ENCODE results near the gene CDC26.
"Not testable (repeated sequence)": the region's sequence is repeated elsewhere in the genome, so short reads cannot be mapped to it uniquely, and the experiment has no call there.

CDC26 gene

DNA sequence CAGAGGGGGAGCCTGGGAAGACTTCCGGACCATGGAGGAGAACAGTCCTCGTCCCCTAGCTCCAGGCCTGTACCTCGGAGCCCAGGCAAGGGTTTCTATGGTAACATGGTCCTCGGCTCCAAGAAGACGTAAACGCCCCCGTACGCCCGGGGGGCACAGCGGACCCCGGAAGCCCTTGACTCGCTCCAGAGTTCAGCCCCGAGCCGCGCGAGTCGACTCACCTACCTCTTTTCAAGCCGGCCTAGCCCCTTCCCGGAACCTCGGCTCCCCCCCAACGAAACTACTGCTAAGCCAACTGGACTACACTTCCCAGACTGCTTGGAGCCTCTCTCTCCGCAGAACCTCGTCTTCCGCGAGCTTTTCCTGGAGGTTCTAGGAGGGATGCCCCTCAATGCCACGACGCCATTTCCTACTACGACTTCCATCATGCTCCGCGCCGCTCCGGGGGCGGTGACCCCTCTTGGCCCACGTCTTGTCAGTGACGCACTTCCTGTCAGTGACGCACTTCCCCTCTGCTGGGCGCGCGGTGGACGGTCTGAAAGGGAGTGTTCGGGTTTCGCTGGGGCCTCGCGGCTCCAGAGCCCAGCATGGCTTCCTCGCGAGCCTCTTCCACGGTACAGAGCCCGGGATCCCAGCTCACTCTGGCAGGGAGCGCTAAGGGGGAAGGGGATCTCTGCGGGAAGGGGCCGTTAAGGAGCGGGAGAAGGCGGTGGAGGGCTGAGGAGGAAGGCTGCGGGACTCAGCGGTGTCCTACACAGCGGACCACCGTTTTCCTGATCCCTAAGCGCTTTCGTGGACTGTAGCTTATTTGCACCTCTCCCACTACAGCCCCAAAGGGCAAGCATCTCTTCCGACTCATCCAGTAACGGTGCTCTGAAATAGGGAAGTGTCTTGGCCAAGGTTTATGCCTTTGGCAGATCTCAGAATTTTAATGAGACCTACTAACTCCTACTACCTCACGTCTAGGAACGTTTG is at the start of gene CDC26, which contains the start of gene PRPF4:
CDC26 (minus strand) TSS at position 416 of the 975 bp plus-strand sequence. CDS start 3,065 bp downstream, outside the sequence.
PRPF4 (plus strand) TSS at position 502 of the 975 bp plus-strand sequence; CDS start at position 588, 86 bp downstream.
- DNase-seq (ENCODE audit: low spot score), result peak; percentile 97

DNA sequence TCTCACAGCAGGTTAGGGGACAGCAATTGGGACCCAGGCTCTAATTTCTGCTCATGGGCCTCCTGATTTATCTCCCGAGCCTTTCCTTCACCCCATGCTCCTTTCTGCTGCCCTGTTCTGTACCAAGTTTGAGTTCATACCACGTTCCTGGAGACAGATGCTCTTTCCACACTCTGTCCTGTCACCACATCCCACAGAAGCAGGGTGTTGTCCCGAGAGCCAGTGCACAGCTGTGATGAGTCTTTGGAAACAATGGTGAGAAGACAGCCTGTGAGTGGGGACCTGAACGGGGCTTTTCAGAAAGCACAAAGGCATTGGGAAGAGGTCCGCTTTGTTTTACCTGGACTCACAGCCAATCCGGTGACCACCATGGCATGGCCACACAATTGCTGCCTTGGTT is 47.3 kb upstream of the CDC26 start:
- no peak for DNase-seq (ENCODE audit: low spot score)

DNA sequence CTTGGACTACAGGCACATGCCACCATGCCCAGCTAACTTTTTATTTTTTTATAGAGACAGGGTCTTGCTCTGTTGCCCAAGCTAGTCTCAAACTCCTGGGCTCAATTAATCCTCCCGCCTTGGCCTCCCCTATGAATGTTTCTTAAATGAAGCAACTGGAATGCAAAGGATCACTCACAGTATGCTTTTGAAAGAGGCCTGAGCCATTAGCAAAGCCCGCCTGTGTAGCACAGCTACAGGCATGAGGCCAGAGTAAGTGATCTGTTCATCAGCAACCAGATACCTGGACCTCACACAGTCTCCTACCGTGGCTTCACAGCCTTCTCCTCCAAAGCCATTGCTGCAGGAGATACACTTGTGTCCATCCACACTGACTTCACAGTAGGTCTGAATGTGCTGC is 44.7 kb upstream of the CDC26 start:
- DNase-seq (ENCODE audit: low spot score), result no peak

DNA sequence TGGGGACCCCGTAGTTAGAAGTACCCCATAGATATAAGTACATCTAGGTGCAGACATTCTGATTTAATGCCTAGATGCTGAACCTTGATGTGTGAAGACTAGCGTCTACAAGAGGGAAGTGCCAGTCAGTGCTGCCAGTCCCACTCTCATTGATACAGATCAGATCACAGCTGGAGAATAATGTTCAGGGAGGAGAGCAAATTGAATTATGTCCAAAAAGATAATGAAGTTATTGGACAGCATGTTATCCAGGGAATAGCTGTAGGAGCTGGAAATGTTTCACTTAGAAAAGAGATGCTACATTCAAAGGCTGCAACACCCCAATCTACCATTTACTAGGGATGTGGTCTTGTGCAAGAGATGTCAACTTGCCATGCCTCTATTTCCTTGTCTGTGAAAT is 43.7 kb upstream of the CDC26 start:
- no peak for DNase-seq (ENCODE audit: low spot score)

DNA sequence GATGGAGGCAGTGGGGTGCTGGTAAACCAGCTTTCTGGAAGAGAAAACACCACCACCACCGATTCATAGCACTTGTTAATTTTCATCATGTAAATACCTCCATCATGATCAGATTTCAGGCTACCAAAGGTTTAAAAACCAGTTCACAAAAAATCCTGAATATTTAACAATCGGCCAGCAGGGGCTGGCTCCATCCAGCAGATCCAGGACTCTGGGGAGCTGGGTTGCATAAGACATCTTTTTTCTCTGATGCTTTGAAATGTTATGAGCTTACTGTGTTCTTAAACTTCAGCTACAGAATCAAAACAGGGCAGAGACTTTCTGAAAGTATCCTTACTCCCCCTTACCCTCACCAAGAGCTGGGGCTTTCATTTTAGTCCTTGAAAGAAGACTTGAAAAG is 42.4 kb upstream of the CDC26 start:
- no peak for DNase-seq (ENCODE audit: low spot score)

DNA sequence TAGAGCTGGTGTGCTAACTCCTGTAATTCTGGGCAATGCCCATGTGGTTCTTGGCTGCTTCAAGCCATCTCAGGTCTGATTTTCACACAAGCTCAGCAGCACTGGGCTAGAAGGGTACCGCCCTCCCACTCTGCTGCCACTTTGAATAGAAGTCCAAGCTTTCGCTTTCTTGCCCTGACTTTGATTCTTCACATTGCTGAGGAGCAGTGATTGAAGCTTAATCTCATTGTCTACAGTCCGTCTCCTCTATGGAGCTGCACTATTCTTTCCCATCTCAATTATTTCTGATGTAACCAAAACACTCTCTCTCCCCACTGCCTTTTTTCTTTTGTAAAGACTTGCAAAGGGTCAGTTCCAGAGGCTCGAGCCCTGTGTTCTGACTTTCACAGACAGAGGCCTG is 40.7 kb upstream of the CDC26 start:
- DNase-seq (ENCODE audit: low spot score), result no peak

DNA sequence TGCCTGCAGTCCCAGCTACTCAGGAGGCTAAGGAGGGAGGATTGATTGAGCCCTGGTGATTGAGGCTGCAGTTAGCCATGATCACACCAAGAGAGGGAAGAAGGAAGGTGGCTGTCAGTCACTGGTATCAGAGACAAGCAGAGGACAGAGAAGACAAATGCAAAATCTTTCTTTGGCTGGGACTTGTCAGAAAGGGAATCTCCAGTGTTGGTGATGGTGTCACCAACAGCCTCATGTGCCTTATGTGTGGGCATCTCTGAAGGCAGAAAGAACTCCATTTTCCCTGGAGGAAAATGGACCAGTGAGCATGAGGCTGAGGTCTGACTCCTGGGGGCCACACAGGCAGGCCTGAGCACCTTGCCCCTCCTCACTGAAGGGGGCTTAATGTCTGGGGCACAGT is 39.9 kb upstream of the CDC26 start:
- DNase-seq (ENCODE audit: low spot score), result no peak

DNA sequence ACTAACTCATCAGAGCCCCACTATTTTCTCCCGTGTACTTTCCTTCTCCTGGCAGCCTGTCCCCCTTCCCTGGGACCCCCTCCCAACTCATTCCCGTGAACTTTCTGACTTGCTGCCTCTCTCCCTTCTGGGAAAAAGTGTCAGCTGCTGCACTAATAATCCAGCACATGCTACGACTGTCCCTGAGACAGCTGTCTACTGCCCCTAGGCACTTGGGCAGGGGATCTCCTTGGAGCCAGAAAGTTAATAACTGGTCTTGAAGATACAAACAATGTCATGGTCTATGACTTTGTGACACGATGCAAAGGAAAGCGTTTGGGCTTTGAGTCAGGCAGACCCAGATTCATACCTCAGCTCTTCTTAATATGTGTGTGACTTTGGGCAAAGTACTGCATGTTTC is 37.9 kb upstream of the CDC26 start:
- DNase-seq (ENCODE audit: low spot score), result no peak

DNA sequence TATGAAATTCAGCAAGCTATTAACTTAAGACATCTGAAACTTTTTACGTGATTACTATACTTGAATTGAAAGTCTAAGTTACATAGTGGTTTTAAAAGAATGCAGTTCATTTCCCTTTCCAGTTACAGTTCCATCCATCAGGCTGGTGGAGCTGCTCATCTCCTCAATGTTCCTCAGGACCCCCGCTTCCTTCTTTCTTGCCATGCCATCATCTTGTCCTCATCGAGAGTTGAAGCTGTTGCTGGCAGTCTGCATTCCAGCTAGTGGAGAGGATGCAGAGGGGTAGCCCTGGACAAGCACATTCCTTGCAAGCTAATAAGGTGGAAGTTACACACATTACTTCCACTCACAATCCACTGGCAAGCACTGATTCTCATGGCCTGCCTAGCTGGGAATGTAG is 36.6 kb upstream of the CDC26 start:
- no peak for DNase-seq (ENCODE audit: low spot score)

DNA sequence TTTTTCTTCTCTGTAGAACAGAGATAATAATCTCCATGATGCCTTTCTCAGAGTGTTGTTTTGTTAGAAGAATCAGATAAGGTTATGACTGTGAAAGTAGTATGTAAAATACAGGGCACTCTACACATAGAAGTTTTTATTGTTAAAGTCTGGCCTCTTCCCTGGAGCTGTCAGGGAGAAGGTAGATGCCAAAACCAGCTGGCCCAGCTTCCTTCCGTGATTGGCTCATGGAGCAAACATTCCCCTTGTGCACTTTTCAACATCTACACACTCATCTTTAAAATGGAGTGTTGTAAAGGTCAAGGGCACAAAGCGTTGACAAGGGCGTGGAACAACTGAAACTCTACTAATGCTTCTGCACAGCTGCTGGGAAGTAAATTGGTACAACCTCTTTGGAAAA is 35.2 kb upstream of the CDC26 start:
- no peak for DNase-seq (ENCODE audit: low spot score)

DNA sequence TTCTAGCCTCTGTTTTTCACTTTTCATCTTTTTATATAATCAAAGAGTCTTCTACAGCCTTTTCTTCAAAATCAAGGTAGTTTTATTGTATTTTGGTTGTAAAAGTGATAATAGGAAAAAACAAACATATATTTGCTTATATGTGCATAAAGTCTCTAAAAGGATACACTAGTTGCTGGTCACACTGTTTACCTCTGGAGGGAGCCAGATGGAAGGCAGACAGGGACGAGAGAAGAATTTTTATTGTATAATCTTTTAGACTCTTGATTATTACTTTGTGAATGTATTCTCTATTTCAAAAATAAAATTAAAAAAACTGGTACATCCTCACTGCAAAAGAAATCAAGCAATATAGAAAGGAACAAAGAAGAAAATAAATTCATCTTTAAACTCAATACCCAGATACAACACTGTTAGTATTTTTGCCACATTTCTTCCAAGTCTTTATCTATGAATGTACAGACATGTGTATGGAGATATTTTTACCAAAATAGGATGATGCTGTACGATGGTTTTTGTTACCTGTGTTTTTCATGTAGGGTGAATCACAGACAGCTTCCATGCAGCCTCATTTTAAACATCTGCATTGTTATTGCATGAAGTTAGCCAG is 33.9 kb upstream of the CDC26 start:
- peak; percentile 47 for DNase-seq (ENCODE audit: low spot score)

DNA sequence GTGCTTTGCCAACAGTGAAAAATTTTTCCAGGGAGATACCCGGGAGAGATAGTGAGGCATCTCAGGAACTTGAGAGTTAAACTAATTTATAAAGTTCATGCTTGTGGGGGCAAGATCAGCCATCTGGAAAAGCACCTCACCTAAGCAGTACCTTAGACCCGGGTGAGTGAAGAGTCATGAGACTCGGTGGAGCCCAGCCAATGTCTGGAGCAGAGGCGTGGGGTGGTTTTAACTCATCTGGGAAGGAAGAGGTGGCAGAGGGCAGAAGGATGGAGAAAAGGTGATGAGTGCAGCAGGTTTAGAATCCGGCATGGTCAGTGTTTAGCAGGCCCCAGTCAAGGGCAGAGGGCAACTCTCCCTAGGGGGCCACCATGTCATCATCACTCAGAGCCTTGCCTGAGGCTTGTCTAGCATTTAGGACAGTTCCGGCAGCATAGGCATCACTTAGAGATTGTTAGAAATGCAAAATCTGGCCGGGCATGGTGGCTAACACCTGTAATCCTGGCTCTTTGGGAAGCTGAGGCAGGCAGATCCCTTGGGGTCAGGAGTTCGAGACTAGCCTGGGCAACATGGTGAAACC is 32.1 kb upstream of the CDC26 start:
- DNase-seq (ENCODE audit: low spot score), result no peak

DNA sequence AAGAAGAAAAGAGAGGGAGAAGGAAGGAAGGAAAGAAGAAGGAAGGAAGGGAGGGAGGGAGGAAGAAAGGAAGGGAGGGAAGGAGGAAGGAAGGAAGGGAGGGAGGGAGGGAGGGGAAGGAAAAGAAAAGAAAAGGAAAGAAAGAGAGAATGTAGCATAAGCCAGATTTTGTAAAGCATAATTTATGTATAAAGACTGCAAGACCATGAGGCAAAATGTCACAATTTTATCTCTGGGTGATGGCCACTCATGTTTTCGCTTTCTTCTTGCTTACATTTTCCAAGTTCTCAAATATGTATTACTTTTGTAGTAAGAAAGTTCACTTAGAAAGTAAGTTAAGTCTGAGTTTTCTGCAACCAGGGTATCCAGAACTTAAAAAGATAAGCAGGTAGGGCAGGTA is 31.2 kb upstream of the CDC26 start:
- no peak for DNase-seq (ENCODE audit: low spot score)

DNA sequence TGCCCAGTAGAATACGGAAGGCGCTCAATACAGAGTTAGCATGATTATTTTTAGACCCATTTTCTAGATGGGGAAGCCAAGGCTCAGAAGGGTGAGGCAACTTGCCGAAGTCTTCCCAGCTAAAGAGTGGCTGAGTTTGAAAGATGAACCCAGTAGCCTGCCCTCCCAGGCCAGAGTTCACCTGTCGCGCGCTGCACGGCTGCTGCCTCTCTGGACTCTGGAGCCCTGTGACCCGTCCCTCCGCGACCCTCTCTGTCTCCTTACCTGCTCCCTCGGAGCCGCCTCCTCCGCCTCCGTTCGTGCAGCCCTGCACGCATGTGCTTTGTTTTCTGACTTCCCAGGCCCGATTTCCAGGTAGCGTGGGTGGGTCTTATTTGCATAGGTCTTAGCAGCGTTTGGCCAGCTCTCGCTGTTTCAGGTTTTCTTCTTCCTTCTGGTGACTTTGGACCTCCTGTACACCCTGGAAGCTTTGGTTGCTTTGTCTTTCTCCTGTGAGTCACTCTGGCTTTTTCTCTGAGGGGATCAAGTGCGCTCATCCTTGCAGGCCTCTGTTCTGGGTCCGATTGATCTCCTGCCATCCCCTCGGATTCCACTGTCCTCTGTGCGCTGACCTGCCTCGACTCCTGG is 27.5 kb upstream of the CDC26 start, which contains the start of gene RNF183:
RNF183 (minus strand) TSS at position 585 of the 627 bp plus-strand sequence. CDS start 5,192 bp downstream, outside the sequence.
- no peak for DNase-seq (ENCODE audit: low spot score)

DNA sequence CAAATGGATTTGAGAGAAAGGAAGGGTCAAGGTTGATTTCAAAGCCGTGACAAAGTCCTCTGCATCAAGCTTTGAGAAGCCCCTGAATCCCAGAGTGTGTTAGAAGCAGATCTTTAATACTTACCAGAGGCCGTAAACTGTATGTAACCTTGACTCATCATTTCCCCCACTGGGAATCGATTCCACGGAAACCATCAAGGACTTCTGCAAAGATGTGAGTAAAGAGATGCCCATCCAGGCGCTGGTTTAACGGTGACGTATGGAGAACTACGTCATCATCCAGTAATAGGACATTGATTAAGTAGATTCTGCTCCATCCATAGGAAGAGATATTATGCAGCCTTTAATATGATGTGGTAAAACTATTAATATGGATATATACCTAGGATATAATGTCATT is 26.2 kb upstream of the CDC26 start:
- no peak for DNase-seq (ENCODE audit: low spot score)

DNA sequence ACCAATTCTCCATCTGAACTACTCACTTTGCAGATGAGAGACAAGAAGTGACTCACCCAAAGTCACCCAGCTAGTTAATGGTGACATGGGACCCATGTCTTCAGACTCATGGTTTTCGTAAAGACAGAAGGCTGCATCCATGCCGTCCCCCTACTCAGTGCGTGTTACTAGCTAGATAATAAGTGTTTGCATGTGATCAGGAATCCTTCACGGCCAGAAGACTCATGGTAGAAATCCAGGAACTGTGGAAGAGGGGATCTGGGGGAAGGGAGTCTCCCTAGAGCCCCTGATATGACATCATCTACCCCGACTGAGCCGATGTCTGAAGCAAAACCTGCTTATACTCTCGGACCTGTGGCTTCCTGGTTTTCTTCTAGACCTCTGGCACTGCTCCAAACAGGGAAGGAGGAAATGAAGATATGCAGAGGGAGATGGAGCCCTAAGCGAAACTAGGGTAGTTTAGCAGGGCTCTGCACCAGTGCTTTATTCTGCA is 24.5 kb upstream of the CDC26 start:
- DNase-seq (ENCODE audit: low spot score), result peak; percentile 13

DNA sequence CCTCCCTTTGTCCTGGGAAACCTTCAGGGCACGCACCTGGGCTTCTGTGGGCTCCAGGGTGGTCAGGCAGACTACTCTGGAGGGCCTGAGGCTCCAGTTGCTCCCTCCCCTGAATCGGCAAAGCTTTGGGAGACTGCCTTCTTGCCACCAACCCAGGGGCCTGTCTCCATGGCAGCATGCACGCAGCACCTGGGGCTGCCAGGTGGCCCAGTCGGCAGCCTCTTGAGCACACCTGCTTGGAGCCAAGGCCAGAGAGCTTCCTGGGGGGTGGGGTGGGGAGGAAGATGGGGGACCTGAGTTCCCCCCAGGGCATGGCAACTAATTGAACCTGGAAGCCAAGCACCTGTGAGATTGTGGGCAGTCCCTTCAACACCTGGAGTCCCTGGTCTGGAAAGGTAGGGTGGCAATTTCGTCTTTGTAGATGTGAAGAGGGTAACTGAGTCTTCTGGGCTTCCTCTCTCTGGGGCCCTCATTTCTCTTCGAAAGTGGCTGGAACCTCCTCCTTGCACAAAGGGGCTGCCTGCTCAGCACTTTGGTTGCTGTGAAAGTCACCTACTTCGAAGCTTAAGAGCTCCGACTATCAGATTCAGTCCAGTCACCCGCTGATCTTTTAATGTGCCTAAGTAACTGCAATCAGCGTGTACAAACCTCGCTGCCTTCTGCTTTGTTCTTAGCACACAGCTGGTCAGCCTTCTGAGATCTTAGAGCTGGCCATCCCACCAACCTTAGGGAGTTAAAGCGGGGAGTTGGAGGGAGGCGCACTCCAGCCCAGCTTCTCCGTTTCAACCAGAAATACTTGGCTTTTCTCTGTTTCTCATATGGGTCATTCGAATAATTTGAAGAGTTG is 23.8 kb upstream of the CDC26 start:
- no peak for DNase-seq (ENCODE audit: low spot score)

DNA sequence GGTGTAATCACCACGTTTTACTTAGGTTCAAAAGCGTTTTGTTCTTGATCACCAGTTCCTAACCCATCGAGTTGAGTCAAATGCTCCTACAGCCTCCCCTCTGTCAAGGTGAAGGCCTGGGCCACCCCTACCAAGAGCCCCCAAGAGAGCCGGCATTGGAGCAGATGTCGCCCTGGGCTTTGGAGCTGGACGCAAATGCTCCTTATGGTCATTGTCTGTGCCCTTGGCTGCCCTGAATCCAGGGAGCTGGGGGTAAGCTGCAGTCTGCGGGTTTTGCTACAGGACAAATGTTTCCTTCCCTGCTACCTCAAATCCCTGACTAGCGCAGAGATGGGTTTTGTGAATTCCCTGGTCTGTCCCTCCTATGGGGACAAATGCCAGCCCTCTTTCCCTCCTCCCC is 22.9 kb upstream of the CDC26 start:
- DNase-seq (ENCODE audit: low spot score), result no peak

DNA sequence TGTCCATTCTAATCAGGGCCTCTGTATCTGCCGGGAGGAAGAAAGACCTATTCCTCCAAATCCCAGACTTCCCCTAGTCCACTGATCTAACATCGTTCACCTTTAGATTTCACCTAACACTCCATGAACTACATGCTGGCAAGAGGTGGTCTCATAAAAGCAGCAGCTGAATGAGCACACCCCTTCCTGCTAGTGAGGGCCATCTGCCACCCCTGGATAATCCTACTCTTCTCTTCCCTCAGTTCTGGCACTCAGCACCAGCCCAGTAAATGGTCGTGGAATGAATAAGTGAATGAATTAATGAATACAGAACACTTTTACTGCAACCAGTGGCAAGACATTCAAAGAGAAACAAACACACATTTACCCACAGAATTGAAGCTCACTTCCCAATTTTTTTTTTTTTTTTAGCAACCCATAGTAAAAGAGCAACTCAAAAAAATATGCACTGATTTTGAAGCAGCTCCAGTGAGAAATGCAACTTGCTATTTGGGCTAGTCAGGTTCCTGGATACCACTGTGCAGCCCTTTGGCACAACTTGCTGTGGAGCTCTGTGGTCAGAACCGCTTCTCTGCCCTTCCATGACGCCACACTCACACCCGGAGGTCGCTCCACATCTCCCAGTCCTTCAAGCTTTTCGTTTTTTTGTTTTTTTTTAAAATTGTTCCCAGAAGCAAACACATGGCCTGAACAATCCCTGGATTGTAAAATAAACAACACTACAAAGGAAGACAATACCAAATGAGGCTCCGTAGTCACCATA is 21.6 kb upstream of the CDC26 start:
- DNase-seq (ENCODE audit: low spot score), result no peak

DNA sequence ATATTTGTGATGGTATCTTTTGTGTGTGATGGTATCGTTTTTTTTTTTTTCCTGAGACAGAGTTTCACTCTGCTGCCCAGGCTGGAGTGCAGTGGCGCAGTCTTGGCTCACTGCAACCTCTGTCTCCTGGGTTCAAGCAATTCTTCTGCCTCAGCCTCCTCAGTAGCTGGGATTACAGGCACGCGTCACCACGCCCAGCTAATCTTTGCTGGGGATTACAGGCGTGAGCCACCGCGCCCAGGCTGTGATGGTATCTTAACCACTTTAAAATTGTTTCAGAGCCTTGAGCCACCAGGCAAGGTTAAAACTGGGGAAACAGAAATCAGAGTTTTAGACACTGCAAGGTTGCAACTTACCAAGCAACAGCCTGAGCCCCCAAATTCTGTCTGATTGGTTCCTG is 20.9 kb upstream of the CDC26 start:
- DNase-seq (ENCODE audit: low spot score), result not testable (repeated sequence)

Data from globus pallidus (tissue), 1 donor.